Measurements from ENCODE around the gene IL17C. TPM values are rescaled to one million over a fixed set of nuclear protein-coding genes. Genes with fewer than 3 reads are reported as not detected.

IL17C gene
- polyA plus RNA-seq, 1 donor from 2014 or later: not detected

- TF ChIP-seq MXI1 (conservative IDR thresholded peaks at IDR 0.05; ENCODE audit: poor library complexity, severe bottlenecking): no peak
- no peak for TF ChIP-seq SMC3 (conservative IDR thresholded peaks at IDR 0.05; ENCODE audit: poor library complexity)
- no peak for TF ChIP-seq REST (IDR thresholded peaks at IDR 0.05; ENCODE audit: borderline replicate concordance)
- TF ChIP-seq RAD21 (conservative IDR thresholded peaks at IDR 0.05): no peak
- no peak for TF ChIP-seq EP300 (conservative IDR thresholded peaks at IDR 0.05; ENCODE audit: poor library complexity, severe bottlenecking)
- TF ChIP-seq POLR2AphosphoS5 (IDR thresholded peaks at IDR 0.05): no peak
- no peak for TF ChIP-seq CTCF (IDR thresholded peaks at IDR 0.05; ENCODE audit: poor library complexity, severe bottlenecking)
- TF ChIP-seq EZH2 (IDR thresholded peaks at IDR 0.05; ENCODE audit: borderline replicate concordance, insufficient read depth, low read length, poor library complexity, severe bottlenecking): no peak
- TF ChIP-seq TAF1 (IDR thresholded peaks at IDR 0.05; ENCODE audit: low read depth): no peak
- Histone ChIP-seq H3K27ac (ENCODE audit: low read length) (no peak overlapping the region), H3K9ac (ENCODE audit: low read length) (no peak overlapping the region), H3F3A (ENCODE audit: insufficient read depth, low read length, poor library complexity, severe bottlenecking) (no peaks in the 10 kb centered on the region), H3K4me2 (ENCODE audit: low read length) (no peak overlapping the region), H3K36me3 (ENCODE audit: insufficient read depth, low read length) (peaks cover 5% of the 10 kb centered on the region), H4K20me1 (ENCODE audit: insufficient read depth) (no peaks in the 10 kb centered on the region), H3K9me3 (ENCODE audit: low read length) (no peaks in the 10 kb centered on the region), H3K9me2 (ENCODE audit: insufficient read depth, low read length) (no peaks in the 10 kb centered on the region), H3K79me2 (replicated peaks; ENCODE audit: insufficient read depth, low read length) (peaks cover 4% of the 10 kb centered on the region), H3K27me3 (ENCODE audit: insufficient read depth, low read depth, low read length) (no peaks in the 10 kb centered on the region), H2AFZ (ENCODE audit: low read depth, low read length) (no peak overlapping the region), H3K4me3 (ENCODE audit: low read length) (no peak overlapping the region)
Observed at GRCh38 chr16:88601313-88602036, 36.9 kb upstream of the IL17C start.

GRCh38 chr16:88602091-88602490 lies 36.3 kb upstream of the IL17C start:
- H3K27ac ChIP-seq (ENCODE audit: low read length): no peak overlapping the region
- no peaks in the 10 kb centered on the region for H3K27me3 ChIP-seq (ENCODE audit: insufficient read depth, low read depth, low read length)
- H3K4me3 ChIP-seq (ENCODE audit: low read length): no peak overlapping the region
- H3K9me3 ChIP-seq (ENCODE audit: low read length): no peaks in the 10 kb centered on the region
- no peak overlapping the region for H3K4me2 ChIP-seq (ENCODE audit: low read length)
- no peak overlapping the region for H3K9ac ChIP-seq (ENCODE audit: low read length)
- H3K79me2 ChIP-seq (replicated peaks; ENCODE audit: insufficient read depth, low read length): peaks cover 3% of the 10 kb centered on the region
- no peak overlapping the region for H2AFZ ChIP-seq (ENCODE audit: low read depth, low read length)
- H3F3A ChIP-seq (ENCODE audit: insufficient read depth, low read length, poor library complexity, severe bottlenecking): no peaks in the 10 kb centered on the region
- no peaks in the 10 kb centered on the region for H4K20me1 ChIP-seq (ENCODE audit: insufficient read depth)
- peaks cover 5% of the 10 kb centered on the region for H3K36me3 ChIP-seq (ENCODE audit: insufficient read depth, low read length)
- H3K9me2 ChIP-seq (ENCODE audit: insufficient read depth, low read length): no peaks in the 10 kb centered on the region
- TF ChIP-seq SMC3 (conservative IDR thresholded peaks at IDR 0.05; ENCODE audit: poor library complexity) (no peak), TAF1 (IDR thresholded peaks at IDR 0.05; ENCODE audit: low read depth) (no peak), EZH2 (IDR thresholded peaks at IDR 0.05; ENCODE audit: borderline replicate concordance, insufficient read depth, low read length, poor library complexity, severe bottlenecking) (no peak), RAD21 (conservative IDR thresholded peaks at IDR 0.05) (no peak), REST (IDR thresholded peaks at IDR 0.05; ENCODE audit: borderline replicate concordance) (no peak), EP300 (conservative IDR thresholded peaks at IDR 0.05; ENCODE audit: poor library complexity, severe bottlenecking) (no peak), CTCF (IDR thresholded peaks at IDR 0.05; ENCODE audit: poor library complexity, severe bottlenecking) (no peak), MXI1 (conservative IDR thresholded peaks at IDR 0.05; ENCODE audit: poor library complexity, severe bottlenecking) (no peak), POLR2AphosphoS5 (IDR thresholded peaks at IDR 0.05) (no peak)

All from neural cell (in vitro differentiated cells).